ENCODE results near the gene CHST3.

CHST3 gene

DNA sequence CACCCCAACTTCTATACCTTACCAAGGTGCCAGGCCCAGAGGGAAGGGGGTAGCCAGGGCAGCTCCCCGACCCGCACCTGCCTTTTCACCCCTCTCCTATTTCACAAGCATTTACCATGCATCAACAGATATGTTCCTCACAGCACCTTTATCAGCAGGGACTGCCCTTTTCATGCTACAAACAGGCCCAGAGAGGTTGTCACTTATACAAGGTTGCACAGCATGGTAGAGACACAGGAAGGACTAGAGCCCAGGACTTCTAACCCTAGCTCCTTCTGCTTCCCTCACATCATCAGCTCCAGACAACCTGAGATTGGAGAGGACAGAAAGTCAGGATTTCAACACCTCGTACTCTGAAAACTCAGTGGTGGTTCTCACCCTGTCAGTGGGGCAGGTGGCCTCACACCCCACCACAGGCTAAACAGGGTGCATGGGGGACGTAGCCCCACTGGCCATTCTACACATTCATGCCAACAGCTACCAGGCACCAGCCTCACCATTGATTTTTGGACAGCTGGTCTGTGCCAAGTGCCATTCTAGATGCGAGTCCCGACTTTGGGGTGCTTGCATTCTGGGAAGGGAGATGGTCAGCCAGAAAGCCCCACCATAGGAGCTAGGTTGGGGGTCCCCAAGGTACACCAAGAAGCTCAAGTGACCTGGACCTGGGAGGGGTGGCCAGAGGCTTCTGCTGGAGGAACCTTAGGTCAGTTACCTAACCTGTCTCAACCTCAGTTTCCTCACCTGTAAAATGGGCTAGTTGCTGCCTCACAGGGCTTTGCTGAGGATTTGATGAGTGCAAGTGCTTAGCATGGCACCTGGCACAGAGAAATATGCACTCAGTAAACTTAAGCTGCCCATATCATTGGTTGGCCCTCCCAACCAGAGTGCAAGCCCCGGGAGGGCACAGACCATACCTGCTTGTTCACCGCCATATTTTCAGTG, 38.4 kb downstream of the CHST3 start:
- no peaks in the 10 kb centered on the region for H3K27me3 ChIP-seq (ENCODE audit: control insufficient read depth, insufficient read depth, low read length)
- H3K36me3 ChIP-seq (ENCODE audit: control insufficient read depth, insufficient read depth, low read length): no peaks in the 10 kb centered on the region
- no peak overlapping the region for H3K27ac ChIP-seq (ENCODE audit: low read depth, low read length)
- H3K4me3 ChIP-seq (ENCODE audit: low read length): no peak overlapping the region
- H3K4me1 ChIP-seq (ENCODE audit: control insufficient read depth, insufficient read depth, low read length): peaks cover 33% of the 10 kb centered on the region
- H3K9ac ChIP-seq (ENCODE audit: low read length): no peak overlapping the region

DNA sequence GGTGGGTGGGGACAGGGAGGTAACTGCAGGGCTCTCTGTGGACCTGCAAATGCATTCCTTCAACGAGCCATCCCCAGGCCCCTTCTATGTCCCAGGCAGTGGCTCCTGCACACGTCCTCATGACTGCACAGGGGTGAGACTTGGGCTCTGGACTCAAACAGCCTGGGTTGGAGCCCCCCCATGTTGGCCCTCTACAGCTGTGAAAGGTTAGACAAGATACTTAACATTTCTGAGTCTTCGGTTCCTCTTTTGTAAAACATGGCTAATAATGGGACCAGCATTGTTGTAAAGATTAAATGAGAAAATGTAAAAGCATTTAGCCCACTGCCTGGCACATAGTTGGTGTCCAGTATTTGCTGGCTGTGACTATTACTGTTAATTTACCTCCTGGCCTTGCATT, 41.8 kb downstream of the CHST3 start:
- H3K9ac ChIP-seq (ENCODE audit: low read length): no peak overlapping the region
- H3K4me3 ChIP-seq (ENCODE audit: low read length): no peak overlapping the region
- H3K27me3 ChIP-seq (ENCODE audit: control insufficient read depth, insufficient read depth, low read length): no peaks in the 10 kb centered on the region
- H3K36me3 ChIP-seq (ENCODE audit: control insufficient read depth, insufficient read depth, low read length): no peaks in the 10 kb centered on the region
- H3K4me1 ChIP-seq (ENCODE audit: control insufficient read depth, insufficient read depth, low read length): peaks cover 31% of the 10 kb centered on the region
- no peak overlapping the region for H3K27ac ChIP-seq (ENCODE audit: low read depth, low read length)

DNA sequence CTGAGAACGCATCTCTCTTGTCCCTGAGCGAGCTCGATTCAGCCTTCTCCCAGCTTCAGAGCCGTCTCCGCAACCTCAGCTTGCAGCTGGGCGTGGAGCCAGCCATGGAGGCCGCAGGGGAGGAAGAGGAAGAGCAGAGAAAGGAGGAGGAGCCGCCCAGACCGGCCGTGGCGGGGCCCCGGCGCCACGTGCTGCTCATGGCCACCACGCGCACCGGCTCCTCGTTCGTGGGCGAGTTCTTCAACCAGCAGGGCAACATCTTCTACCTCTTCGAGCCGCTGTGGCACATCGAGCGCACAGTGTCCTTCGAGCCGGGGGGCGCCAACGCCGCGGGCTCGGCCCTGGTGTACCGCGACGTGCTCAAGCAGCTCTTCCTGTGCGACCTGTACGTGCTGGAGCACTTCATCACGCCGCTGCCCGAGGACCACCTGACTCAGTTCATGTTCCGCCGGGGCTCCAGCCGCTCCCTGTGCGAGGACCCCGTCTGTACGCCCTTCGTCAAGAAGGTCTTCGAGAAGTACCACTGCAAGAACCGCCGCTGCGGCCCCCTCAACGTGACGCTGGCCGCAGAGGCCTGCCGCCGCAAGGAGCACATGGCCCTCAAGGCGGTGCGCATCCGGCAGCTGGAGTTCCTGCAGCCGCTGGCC, 43.2 kb downstream of the CHST3 start:
- Histone ChIP-seq H3K4me3 (ENCODE audit: low read length) (no peak overlapping the region), H3K27me3 (ENCODE audit: control insufficient read depth, insufficient read depth, low read length) (no peaks in the 10 kb centered on the region), H3K4me1 (ENCODE audit: control insufficient read depth, insufficient read depth, low read length) (peaks cover 34% of the 10 kb centered on the region), H3K36me3 (ENCODE audit: control insufficient read depth, insufficient read depth, low read length) (no peaks in the 10 kb centered on the region), H3K27ac (ENCODE audit: low read depth, low read length) (peak overlapping the region; percentile 97), H3K9ac (ENCODE audit: low read length) (no peak overlapping the region)

DNA sequence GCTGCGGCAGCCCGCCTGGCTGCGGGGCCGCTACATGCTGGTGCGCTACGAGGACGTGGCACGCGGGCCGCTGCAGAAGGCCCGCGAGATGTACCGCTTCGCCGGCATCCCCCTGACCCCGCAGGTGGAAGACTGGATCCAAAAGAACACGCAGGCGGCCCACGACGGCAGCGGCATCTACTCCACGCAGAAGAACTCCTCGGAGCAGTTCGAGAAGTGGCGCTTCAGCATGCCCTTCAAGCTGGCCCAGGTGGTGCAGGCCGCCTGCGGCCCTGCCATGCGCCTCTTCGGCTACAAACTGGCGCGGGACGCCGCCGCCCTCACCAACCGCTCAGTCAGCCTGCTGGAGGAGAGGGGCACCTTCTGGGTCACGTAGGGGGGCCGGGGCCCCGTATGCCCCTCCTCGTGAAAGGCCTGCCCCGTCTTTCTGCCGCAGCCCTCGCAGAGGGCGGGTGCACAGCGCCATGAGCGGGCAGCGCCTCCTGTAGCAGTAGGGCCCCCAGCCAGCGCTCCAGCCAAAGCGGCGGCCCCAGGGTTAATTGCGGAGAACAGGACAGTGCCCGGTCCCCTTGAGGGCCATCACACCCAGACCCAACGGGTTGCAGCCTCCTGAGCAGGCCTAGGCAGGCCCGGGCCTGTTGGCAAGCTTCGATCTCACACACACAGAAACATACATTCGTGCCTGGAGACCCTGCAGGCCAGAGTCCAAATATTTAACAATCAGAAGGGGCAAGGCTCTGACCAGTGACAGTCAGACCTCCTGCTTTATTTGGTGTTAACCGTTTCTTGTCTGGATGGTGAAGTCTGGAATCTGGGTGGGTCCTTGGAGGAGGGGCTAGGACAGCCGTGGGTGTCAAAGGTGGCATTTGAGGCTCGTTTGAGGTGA, 44.1 kb downstream of the CHST3 start:
- H3K36me3 ChIP-seq (ENCODE audit: control insufficient read depth, insufficient read depth, low read length): no peaks in the 10 kb centered on the region
- H3K9ac ChIP-seq (ENCODE audit: low read length): peak overlapping the region; percentile 19
- H3K27ac ChIP-seq (ENCODE audit: low read depth, low read length): peak overlapping the region; percentile 97
- H3K4me1 ChIP-seq (ENCODE audit: control insufficient read depth, insufficient read depth, low read length): peaks cover 34% of the 10 kb centered on the region
- no peaks in the 10 kb centered on the region for H3K27me3 ChIP-seq (ENCODE audit: control insufficient read depth, insufficient read depth, low read length)
- H3K4me3 ChIP-seq (ENCODE audit: low read length): peak overlapping the region; percentile 33

DNA sequence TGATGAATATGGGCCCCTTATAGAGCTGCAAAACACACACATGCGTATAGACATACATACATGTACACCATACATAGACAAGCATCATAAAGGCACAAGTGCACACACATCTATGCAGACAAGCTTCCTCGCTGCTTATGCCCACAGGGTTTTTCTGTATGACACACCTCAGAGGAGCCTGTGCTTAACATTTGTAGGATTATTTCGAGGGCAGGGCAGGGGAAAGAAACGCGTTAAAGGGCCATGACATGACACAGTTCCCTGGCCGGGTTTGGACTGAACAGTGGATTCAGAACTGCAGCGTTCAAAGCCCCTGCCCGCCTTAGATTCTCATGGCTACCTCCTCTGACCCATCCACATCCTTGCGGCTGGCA, 44.8 kb downstream of the CHST3 start:
- Histone ChIP-seq H3K9ac (ENCODE audit: low read length) (no peak overlapping the region), H3K27me3 (ENCODE audit: control insufficient read depth, insufficient read depth, low read length) (no peaks in the 10 kb centered on the region), H3K36me3 (ENCODE audit: control insufficient read depth, insufficient read depth, low read length) (no peaks in the 10 kb centered on the region), H3K27ac (ENCODE audit: low read depth, low read length) (peak overlapping the region; percentile 97), H3K4me1 (ENCODE audit: control insufficient read depth, insufficient read depth, low read length) (peaks cover 34% of the 10 kb centered on the region), H3K4me3 (ENCODE audit: low read length) (peak overlapping the region; percentile 33)

DNA sequence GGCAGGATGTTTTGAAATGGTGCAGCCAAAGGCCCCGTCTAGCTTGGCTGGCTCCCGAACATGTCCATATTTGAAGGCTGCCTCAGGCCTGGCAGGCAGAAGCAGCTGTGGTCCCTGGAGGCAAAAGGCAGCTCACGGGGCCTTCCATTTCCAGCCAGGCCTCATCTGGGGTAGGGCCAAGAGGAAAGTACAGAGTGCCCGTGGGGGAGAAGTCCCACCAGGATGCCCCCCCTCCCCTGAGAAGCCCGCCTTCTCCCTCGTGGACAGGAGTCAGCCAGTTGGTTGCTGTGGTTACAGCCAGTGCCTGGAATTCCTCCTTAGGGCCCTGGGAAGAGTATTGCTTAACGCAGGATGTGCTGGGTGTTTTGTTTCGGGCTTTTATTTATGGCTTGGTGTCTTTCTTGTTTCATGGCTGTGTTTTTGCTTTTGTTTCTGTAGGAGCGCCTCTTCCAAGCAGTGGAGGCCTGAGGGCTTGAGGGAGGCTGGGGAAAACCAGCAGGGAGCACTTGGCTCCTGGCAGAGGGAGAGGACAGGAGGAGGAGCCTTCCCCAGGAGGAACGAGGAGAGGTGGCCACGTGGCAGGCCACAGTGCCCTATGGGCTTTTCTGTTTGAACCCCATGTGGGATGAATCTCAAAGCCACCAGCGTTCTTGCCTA, 45.4 kb downstream of the CHST3 start:
- peak overlapping the region; percentile 97 for H3K27ac ChIP-seq (ENCODE audit: low read depth, low read length)
- no peaks in the 10 kb centered on the region for H3K36me3 ChIP-seq (ENCODE audit: control insufficient read depth, insufficient read depth, low read length)
- peaks cover 34% of the 10 kb centered on the region for H3K4me1 ChIP-seq (ENCODE audit: control insufficient read depth, insufficient read depth, low read length)
- peak overlapping the region; percentile 24 for H3K9ac ChIP-seq (ENCODE audit: low read length)
- no peaks in the 10 kb centered on the region for H3K27me3 ChIP-seq (ENCODE audit: control insufficient read depth, insufficient read depth, low read length)
- H3K4me3 ChIP-seq (ENCODE audit: low read length): peak overlapping the region; percentile 33

DNA sequence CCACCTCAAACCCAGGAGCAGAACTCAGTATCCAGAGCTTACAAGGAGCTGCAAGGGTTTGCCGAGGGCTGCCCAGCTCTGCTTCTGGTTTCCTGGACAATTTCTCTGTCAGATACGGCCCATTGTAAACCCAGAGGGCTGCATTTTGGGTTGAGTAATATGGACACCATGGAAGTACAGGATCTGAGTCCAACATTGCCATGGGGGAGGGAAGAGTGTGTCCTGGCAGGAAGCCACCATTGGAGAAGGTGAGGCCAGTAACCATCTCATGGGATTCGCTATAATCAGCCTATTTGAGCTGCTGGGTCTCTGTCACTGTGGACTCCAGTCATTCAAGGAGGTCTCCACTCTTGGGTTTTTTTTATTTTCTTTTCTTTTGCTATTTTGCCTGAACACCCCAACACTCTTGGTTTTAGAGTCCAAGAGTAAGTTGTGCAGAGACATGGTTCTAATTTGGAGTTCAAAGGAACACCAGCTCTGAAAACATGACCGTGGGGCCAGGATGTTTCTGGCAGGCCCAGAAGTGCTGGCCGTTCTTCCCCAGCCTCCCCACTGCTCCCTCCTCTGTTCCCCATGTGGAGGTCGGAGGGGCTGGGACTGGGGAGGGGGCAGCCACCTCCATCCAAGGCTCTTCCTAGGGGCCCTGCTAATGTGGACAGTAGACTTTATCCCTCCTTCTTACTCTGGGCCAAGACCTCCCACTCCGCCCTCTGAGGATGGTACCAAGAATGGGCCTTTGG, 46.2 kb downstream of the CHST3 start:
- Histone ChIP-seq H3K4me1 (ENCODE audit: control insufficient read depth, insufficient read depth, low read length) (peaks cover 34% of the 10 kb centered on the region), H3K4me3 (ENCODE audit: low read length) (no peak overlapping the region), H3K9ac (ENCODE audit: low read length) (peak overlapping the region; percentile 24), H3K27ac (ENCODE audit: low read depth, low read length) (peak overlapping the region; percentile 97), H3K36me3 (ENCODE audit: control insufficient read depth, insufficient read depth, low read length) (no peaks in the 10 kb centered on the region), H3K27me3 (ENCODE audit: control insufficient read depth, insufficient read depth, low read length) (no peaks in the 10 kb centered on the region)

DNA sequence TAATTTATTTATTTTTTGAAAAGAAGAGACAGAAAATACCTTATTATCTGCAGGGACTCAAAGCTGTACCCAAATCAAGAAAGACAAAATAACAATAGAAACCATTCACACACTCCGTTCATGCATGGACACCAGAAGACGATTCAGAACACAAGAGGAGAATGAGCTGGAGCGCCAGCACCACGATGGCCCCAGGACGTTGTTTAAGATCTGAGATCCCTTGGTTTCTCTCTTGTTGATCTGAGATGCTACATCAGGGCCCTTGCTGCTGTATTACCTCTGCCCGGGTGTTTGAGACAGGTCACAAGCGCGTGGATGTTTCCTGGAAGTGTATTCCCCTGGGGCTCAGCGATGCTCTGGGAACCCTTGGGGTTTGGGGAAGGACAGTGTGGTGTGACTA, 46.8 kb downstream of the CHST3 start:
- H3K27ac ChIP-seq (ENCODE audit: low read depth, low read length): peak overlapping the region; percentile 44
- H3K9ac ChIP-seq (ENCODE audit: low read length): no peak overlapping the region
- H3K27me3 ChIP-seq (ENCODE audit: control insufficient read depth, insufficient read depth, low read length): no peaks in the 10 kb centered on the region
- peaks cover 34% of the 10 kb centered on the region for H3K4me1 ChIP-seq (ENCODE audit: control insufficient read depth, insufficient read depth, low read length)
- no peaks in the 10 kb centered on the region for H3K36me3 ChIP-seq (ENCODE audit: control insufficient read depth, insufficient read depth, low read length)
- H3K4me3 ChIP-seq (ENCODE audit: low read length): no peak overlapping the region

DNA sequence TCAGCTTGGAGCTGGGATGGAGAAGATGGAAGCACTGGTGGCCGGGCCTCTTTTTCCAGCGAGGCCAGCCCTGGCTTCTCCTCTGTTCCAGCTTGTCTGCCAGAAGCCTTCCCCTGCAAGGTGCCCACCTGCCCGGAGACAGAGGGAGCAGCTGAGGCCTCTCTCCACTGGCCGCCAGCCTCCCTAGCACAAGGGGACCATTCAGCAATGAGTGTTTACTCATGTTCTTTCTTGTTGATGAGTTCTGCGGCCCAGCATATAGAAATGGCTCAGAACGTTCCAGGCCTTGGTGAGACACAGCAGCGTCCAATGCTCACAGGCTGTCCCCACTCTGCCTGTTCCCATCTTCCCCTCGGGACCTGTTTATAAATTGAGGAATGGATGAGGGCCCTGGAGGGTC, 47.3 kb downstream of the CHST3 start:
- Histone ChIP-seq H3K27ac (ENCODE audit: low read depth, low read length) (peak overlapping the region; percentile 44), H3K4me1 (ENCODE audit: control insufficient read depth, insufficient read depth, low read length) (peaks cover 34% of the 10 kb centered on the region), H3K27me3 (ENCODE audit: control insufficient read depth, insufficient read depth, low read length) (no peaks in the 10 kb centered on the region), H3K4me3 (ENCODE audit: low read length) (no peak overlapping the region), H3K36me3 (ENCODE audit: control insufficient read depth, insufficient read depth, low read length) (no peaks in the 10 kb centered on the region), H3K9ac (ENCODE audit: low read length) (no peak overlapping the region)

DNA sequence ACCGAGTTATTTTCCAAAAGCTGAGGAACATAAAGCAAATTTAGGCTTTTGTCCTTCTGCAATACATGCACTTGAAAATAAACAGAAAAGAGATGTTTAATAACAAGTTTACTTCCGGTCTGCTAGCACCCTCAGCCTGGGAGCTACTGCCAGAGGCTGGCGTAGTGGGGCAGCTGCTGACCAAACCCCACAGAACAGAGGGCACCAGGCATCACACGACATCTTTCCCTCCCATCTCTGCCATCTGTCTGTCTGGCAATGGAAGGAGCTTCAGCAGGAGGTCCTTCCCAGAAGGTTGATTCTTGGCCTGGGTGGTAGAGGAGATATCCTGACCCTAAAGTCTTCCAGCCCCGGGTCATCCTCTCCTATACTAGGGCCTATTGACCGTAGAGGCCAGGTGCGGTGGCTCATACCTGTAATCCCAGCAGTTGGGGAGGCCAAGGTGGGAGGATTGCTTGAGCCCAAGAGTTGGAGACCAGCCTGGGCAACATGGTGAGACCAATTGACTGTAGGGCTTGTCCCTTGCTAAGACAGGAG, 47.8 kb downstream of the CHST3 start:
- Histone ChIP-seq H3K27me3 (ENCODE audit: control insufficient read depth, insufficient read depth, low read length) (no peaks in the 10 kb centered on the region), H3K4me3 (ENCODE audit: low read length) (no peak overlapping the region), H3K9ac (ENCODE audit: low read length) (no peak overlapping the region), H3K4me1 (ENCODE audit: control insufficient read depth, insufficient read depth, low read length) (peaks cover 33% of the 10 kb centered on the region), H3K36me3 (ENCODE audit: control insufficient read depth, insufficient read depth, low read length) (no peaks in the 10 kb centered on the region), H3K27ac (ENCODE audit: low read depth, low read length) (no peak overlapping the region)

DNA sequence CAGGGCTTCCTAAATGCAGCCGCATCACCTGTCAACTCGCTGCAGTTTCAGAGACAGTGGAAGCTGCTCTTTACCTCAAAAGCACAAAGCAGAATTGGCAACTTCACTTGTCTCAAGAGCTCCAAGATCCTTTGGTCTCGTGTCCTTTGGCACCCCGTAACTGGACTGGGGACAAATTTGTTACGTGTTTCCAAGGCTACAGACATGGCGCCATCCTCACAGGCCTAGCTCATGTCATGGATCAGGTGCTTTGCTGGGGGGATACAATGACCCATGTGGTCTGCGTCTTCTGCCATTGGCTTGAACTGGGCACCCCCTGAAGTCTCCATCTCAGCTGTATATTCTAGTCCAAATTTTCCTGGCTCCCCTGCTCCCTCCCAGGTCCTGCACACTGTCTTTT, 48.6 kb downstream of the CHST3 start:
- H3K4me1 ChIP-seq (ENCODE audit: control insufficient read depth, insufficient read depth, low read length): peaks cover 39% of the 10 kb centered on the region

More for the DNA sequence above, 48.6 kb downstream of the CHST3 start:
- Histone ChIP-seq H3K4me3 (ENCODE audit: low read length) (no peak overlapping the region), H3K36me3 (ENCODE audit: control insufficient read depth, insufficient read depth, low read length) (no peaks in the 10 kb centered on the region), H3K27ac (ENCODE audit: low read depth, low read length) (no peak overlapping the region), H3K9ac (ENCODE audit: low read length) (no peak overlapping the region), H3K27me3 (ENCODE audit: control insufficient read depth, insufficient read depth, low read length) (no peaks in the 10 kb centered on the region)

Data from rectal smooth muscle tissue (tissue), 1 donor.